ENCODE measurements around the gene SMAD6.

SMAD6 gene

GRCh38 chr15:66713843-66714508 is 11.9 kb downstream of the SMAD6 start:
- no peak for TF ChIP-seq CTCF (conservative IDR thresholded peaks at IDR 0.05; ENCODE audit: low read depth, low read length)
- Histone ChIP-seq H3K4me2 (no peak overlapping the region), H3K27ac (no peak overlapping the region), H3K79me2 (ENCODE audit: insufficient read depth, low read depth) (no peaks in the 10 kb centered on the region), H3K36me3 (ENCODE audit: insufficient read depth) (no peaks in the 10 kb centered on the region), H4K20me1 (ENCODE audit: insufficient read depth) (no peaks in the 10 kb centered on the region), H3K27me3 (ENCODE audit: insufficient read depth, low read depth) (no peaks in the 10 kb centered on the region), H3K4me3 (IDR thresholded peaks at IDR 0.05; ENCODE audit: insufficient read depth, low read depth, low read length) (no peak overlapping the region), H3K9ac (no peak overlapping the region), H3K4me1 (ENCODE audit: low read depth, poor library complexity, severe bottlenecking) (peaks cover 6% of the 10 kb centered on the region), H2AFZ (ENCODE audit: low read depth) (no peak overlapping the region)

GRCh38 chr15:66714543-66714981 is 12.5 kb downstream of the SMAD6 start:
- no peaks in the 10 kb centered on the region for H3K27me3 ChIP-seq (ENCODE audit: insufficient read depth, low read depth)
- no peaks in the 10 kb centered on the region for H3K36me3 ChIP-seq (ENCODE audit: insufficient read depth)
- no peak overlapping the region for H3K4me3 ChIP-seq (IDR thresholded peaks at IDR 0.05; ENCODE audit: insufficient read depth, low read depth, low read length)
- H3K9ac ChIP-seq = no peak overlapping the region
- H3K27ac ChIP-seq = no peak overlapping the region
- H4K20me1 ChIP-seq (ENCODE audit: insufficient read depth) = no peaks in the 10 kb centered on the region
- no peak overlapping the region for H3K4me2 ChIP-seq
- H3K4me1 ChIP-seq (ENCODE audit: low read depth, poor library complexity, severe bottlenecking) = peaks cover 6% of the 10 kb centered on the region
- no peak overlapping the region for H2AFZ ChIP-seq (ENCODE audit: low read depth)
- no peaks in the 10 kb centered on the region for H3K79me2 ChIP-seq (ENCODE audit: insufficient read depth, low read depth)
- no peak for TF ChIP-seq CTCF (conservative IDR thresholded peaks at IDR 0.05; ENCODE audit: low read depth, low read length)

- H3K27ac ChIP-seq = no peak overlapping the region
- no peak overlapping the region for H3K4me3 ChIP-seq (IDR thresholded peaks at IDR 0.05; ENCODE audit: insufficient read depth, low read depth, low read length)
- H3K9ac ChIP-seq = no peak overlapping the region
- H3K79me2 ChIP-seq (ENCODE audit: insufficient read depth, low read depth) = no peaks in the 10 kb centered on the region
- no peak overlapping the region for H3K4me2 ChIP-seq
- H2AFZ ChIP-seq (ENCODE audit: low read depth) = no peak overlapping the region
- no peaks in the 10 kb centered on the region for H4K20me1 ChIP-seq (ENCODE audit: insufficient read depth)
- no peaks in the 10 kb centered on the region for H3K36me3 ChIP-seq (ENCODE audit: insufficient read depth)
- TF ChIP-seq CTCF (conservative IDR thresholded peaks at IDR 0.05; ENCODE audit: low read depth, low read length) = no peak
- peaks cover 6% of the 10 kb centered on the region for H3K4me1 ChIP-seq (ENCODE audit: low read depth, poor library complexity, severe bottlenecking)
- H3K27me3 ChIP-seq (ENCODE audit: insufficient read depth, low read depth) = no peaks in the 10 kb centered on the region
Observed at GRCh38 chr15:66715181-66715624, 13.2 kb downstream of the SMAD6 start.

GRCh38 chr15:66715720-66716655 is 14.0 kb downstream of the SMAD6 start:
- H3K79me2 ChIP-seq (ENCODE audit: insufficient read depth, low read depth) = no peaks in the 10 kb centered on the region
- H3K9ac ChIP-seq = no peak overlapping the region
- H3K4me1 ChIP-seq (ENCODE audit: low read depth, poor library complexity, severe bottlenecking) = peaks cover 6% of the 10 kb centered on the region
- no peak overlapping the region for H3K4me2 ChIP-seq
- no peak overlapping the region for H3K4me3 ChIP-seq (IDR thresholded peaks at IDR 0.05; ENCODE audit: insufficient read depth, low read depth, low read length)
- H3K36me3 ChIP-seq (ENCODE audit: insufficient read depth) = no peaks in the 10 kb centered on the region
- no peak overlapping the region for H2AFZ ChIP-seq (ENCODE audit: low read depth)
- H3K27ac ChIP-seq = no peak overlapping the region
- no peaks in the 10 kb centered on the region for H4K20me1 ChIP-seq (ENCODE audit: insufficient read depth)
- H3K27me3 ChIP-seq (ENCODE audit: insufficient read depth, low read depth) = no peaks in the 10 kb centered on the region
- TF ChIP-seq CTCF (conservative IDR thresholded peaks at IDR 0.05; ENCODE audit: low read depth, low read length) = no peak

All from KMS-11 (cell line).